8988T (cell line): ENCODE results near the gene STIMATE.

Source experiments
- DNase-seq: peaks from one replicate; pipeline ENCODE4 v3.0.0; 2011

The STIMATE gene

DNA sequence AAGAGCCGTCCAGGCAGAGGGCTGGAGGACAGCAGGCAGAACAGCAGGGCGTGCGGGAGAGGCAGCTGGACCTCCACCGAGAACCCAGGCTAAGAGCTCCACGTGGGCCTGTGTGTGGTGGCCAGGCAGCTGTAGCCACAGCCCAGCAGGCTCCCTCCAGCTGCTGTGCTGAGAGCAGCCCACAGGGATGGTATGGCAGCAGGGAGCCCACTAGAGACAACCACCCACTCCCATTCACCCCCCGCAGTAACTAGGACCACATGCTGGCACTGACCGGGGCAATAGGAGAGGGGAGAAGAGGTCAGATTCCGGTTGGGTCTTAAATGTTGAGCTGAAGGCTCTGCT lies 37.0 kb downstream of the STIMATE start:
- no peak for DNase-seq

DNA sequence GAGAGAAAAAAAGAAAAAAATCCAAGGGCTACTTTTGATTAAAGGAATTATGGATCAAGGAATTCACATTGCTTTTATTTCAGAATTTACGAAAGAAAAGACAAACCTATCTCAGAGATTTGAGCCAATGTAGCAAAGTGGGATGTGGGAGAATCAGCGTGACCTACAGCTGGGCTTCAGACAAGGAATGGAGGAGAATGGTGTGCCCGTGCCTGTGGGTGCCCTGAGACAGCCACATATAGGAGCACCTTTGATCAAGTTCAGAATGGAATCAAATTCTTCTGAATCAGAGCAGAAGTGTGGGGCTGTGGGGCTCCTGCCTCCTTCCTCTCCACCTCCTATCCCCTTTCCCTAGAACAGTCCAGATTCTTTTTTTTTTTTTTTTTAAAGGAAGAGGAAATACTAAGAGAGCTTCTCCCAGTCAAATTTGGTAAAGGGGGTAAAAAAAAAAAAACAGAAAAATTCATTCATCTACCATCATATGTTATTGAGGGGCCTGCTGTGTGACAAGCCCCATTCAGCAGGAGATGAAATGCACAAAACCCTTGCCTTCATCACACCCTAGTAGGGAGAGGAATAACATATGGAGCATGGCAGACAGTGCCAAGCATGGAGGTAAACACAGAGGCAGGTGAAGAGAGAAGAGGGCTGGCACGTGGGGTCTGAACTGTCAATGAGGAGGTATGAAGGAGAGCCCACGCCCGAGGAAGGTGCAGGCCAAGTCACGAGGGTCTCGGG lies 37.5 kb downstream of the STIMATE start:
- DNase-seq: no peak

DNA sequence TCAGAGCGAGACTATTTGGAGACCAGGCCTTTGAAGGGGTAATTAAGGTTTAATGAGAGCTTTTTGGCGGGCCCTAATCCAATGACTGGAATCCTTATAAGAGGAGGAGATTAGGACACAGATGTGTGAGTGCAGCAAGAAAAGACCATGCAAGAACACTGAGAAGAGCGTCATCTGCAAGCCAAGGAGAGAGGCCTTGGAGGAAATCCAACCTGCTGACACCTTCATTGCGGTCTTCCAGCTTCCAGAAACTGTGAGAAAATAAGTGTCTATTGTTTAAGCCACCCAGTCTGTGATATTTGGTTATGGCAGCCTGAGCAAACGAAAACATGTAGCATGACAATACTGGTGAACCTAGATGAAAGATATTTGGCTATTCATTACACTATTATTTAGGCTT lies 39.5 kb downstream of the STIMATE start:
- no peak for DNase-seq

DNA sequence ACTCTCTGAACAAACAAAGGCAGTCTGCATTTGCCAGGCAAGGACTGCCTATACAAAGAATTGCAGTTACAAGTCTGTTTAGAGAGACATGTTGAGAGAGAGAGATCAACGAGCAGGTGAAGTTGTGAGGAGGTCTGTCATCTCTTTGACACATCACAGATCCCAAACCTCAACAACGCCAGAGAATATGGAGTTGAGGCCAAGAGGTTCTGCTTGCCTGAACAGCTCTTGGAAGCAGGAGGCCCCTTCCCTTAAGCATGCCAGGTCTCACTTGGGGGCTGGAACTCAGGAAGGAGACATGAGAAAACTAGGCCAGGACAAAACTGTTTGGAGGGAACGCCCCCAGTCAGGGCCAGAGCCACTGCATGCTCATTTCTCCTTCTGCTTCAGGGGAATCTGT lies 40.2 kb downstream of the STIMATE start:
- no peak for DNase-seq

DNA sequence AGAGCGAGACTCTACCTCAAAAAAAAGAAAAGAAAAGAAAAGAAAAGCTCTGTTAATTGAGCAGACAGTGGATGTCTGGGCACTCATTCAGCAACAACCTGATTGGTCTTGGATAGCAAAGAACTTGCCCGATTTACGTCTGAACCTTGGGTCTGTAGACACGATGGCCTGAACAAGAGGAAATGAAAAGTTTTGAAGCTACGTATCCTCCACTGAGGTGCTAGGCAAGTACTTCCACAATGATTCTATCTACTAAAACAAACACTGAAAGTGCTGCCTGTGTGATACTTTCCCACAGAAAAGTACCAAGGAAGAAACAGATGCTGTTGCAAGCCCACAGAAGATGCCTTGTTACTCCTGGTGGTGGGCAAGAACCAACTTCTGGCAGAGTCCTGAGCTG lies 40.7 kb downstream of the STIMATE start:
- no peak for DNase-seq

DNA sequence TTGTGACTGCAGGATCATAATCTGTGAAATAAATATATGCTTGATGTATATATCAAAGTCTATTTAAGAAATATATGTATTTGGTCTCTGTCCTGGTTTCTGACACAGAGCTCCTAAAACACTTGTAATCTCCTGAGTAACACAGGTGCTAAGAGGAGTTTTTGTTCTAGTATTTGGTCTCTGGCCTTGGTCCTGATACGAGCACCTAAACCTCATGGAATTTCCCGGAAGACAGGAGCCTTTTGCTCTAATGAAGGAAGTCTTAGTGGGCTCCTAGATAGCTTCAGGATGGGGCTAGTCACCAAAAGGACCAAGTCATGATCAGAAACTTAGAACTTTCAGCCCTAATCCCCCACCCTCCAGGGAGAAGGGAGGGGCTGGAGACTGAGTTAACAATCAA lies 43.3 kb downstream of the STIMATE start:
- no peak for DNase-seq

DNA sequence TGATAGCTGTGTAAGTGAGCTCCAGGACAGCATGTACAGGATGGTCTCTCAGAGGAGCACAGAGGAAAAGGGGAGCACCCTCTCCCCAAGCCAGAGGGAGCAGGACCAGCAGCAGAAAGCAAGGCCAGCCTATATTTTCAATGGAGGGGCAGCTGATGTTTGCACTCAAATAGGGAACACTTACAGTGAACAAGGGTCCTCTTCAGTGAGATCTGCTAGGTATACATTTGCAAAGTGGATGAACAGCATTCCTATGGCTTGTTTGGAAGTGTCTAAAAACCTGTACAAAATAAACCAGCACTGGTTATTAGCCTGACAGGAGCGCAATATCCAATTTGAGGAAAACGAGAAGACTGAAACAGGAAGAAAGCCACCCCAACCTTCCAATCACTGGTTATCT lies 44.9 kb downstream of the STIMATE start:
- DNase-seq: no peak

DNA sequence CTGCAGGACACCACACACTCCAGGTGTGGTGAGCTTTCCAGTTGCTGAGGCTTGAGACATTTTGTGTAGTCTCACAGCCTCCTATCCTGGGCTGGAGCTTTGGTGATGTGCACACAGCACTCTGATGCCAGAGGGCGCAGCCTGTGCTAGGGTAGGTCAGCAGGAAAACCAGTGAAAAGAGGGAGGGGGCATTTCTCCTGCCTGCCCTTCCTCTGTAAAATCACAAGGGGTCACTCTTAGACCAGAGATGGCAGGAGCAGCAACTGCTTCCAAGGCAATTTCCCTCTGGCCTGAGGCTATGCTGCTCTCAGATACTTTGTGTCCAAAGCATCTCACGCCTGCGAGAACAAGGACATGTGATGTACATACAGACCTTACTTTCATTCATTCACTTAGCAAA lies 46.0 kb downstream of the STIMATE start:
- DNase-seq: peak; percentile 88

DNA sequence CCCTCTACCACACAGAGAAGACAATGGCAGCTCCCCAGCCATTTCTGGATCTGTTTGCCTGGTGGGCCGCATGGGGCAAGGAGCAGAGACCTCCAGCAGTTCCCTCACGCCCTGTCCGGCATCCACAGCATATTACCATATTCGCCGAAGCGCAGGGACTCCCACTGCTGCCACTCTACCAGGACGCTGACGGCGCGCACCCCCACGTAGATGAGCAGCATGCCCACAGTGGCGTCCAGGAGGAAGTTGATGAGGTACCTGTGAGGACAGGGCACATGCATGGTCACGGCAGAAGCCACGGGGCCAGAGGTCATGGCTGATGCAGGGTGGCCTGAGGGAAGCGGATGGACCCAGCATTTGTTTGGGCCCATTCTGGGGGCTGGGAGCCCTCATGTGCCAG lies 47.7 kb downstream of the STIMATE start:
- no peak for DNase-seq

DNA sequence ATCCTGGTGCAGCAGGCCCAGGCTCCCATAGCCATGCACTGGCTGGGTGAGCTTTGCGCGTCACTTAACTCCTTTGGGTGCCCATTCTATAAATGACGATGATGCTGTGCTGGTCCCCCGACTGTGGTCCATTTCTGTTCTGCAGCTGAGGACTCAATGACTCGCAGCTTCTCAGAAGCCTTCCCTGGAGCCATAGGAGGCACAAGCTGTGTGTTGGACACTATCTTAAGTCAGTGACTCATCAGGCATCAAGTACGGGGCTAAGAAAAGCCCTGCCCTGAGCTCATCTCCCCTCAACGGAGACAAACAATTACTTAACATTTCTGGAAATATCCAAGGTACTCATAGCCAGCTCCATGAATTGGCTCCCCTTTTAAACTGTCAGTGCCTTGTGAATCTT lies 48.7 kb downstream of the STIMATE start:
- no peak for DNase-seq

DNA sequence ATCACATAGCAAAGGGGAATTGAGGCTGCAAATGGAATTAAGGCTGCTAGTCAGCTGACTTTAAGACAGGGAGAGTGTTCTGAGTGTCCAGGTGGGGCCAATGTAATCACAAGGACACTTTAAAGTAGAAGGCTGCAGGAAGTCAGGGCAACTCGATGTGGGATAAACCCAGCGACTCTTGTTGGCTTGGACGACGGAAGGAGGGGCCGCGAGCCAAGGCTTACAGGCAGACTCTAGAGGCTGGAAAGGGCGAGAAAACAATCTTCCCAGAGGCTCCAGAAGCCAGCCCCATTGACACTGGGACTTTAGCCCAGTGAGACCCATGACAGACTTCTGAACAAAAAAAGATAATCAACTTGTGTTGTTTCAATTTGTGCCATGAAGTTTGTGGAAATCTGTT lies 49.6 kb downstream of the STIMATE start:
- DNase-seq: no peak

DNA sequence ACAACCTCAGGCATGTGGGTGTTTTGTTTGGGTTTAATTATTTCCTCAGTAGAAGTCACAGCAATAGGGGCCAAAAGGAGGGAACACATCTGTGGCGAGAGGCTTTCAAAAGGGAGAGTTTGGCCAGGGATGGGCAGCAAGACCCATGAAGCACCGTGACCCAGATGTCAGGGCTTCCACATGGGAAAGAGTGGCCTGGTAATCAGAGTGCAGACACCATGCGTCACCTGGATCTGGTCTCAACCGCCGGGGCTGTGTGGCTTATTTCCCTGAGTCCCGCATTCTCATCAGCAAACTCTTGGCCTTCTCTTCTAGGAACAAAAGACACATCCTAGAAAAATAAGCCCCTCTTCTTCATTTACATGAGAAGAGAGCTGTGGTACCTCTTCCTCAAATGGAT lies 50.1 kb downstream of the STIMATE start:
- no peak for DNase-seq

DNA sequence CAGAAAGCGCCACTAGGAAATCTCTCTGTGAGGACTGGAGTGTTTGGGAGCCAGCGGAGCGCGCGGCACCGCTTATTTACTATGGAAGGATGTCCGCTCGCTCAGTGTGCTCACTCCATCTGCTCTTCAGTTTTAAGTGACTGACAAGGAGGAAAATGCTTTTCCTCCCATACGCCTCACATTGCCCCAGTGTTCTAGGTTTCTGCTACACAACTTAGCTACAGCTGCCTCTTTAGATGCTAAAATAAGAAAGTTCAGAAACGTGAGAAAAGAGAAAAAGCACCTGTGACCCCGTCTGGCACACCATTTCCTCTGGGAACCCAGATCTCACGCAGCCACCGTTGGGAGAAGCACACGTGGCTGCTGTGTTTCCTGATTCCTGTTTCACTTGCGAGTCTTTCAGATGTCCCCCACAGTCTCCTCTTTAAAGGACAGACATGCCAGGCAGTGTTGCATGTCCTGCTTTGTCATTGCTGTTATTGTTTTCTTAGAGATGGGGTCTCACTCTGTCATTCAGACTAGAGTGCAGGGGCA lies 50.8 kb downstream of the STIMATE start:
- no peak for DNase-seq

DNA sequence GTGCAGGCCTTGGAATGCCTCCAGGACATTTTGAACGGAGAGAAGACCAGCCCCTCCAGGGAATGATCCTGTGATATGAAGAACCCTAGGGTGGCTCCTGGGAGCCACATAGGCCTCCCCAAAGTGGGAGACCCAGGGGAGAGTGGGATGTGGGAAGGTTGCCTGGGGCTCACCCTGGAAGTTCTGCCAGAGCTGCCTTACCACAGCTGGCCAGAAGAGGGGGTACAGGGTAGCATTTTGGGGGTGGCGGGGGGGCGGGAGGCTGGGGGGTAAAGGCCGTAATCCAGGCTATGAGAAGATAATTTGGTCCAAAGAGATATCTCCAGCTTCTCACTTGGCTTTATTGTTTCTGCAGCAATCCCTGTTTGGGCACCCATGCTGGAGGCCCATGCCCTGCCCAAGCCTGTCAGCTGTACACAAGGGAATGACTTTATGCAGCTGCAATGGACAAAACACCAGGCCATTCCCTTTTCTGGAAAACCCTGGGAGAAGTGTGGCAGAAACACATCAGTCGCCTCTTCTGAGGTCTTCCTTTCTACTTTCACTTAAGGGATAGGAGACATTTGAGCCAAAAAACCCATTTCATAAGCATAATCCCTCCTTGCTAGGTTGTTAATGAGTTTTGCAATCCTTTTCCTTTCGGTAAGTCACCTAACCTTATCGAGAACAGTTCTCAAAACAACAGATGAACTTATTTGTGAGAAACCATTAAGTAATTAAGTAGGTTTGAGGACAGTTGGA lies 51.5 kb downstream of the STIMATE start:
- peak; percentile 57 for DNase-seq

DNA sequence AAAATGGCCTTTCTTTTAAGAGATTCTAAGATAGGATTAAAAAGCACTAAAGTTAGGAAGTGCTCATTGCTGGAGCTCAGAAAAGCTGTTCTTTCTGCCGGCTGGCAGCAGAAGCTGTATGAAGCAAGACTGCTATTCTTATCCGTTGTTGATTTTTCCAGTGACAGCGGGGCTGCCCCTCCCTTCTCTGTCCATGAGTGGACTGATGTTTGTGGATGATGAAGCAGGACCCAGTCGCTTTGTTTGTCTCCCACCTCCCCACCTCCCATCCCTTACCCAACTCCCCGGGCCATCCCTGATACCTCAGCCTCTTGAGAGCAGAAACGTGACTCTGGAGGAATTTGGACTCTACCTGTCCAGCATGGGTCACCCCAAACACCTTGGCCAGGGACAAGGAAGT lies 52.2 kb downstream of the STIMATE start:
- DNase-seq: no peak

DNA sequence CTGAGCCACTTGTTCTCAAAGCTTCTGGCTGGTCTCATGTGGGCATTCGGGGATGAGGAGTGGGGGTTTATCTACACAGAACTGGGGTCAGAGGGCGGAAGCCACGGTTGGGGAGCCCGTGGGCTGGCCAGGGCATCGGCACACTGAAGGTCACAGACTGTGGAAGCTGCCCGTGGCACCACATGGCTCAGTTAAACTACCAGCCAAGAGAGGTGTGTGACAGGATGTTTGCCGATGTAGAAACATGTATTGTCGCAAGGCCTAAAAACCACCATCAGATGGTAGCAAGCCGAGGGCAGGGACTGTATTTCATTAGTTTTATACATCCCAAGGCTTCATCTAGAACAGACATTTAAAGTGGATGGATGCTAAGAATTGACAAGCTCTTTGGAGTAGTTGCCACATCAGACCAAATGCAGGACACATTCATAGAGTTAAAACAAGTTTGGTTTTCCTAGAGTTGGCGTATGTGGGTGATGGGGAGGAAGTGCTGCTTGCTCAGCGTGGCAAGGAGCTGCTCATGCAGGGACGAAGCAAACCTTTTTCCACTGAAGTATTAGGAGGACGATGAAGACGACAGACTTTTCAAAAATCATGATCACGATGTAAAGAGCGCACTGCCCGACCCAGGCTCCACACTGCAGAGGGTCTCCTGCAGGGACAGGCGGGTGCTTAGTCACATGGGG lies 52.9 kb downstream of the STIMATE start:
- no peak for DNase-seq

DNA sequence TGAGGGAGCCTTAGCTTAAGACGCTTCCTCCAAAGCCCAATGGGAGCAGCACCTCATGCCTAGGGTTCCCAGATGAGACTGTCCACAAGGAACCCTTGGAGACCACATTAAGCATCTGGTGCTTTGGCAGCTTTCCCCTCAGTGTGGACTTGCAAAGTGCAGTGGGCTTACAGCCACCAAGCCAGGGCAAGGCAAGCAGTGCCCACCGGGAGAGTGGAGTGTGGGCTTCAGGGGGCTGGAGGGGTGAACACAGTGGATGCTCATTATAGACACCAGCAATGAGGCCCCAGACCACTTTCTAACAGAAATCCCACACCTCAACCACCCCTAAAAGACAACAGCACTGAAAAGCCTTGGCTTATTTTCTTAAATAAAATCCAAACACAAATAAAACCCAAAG lies 53.5 kb downstream of the STIMATE start:
- DNase-seq: no peak

DNA sequence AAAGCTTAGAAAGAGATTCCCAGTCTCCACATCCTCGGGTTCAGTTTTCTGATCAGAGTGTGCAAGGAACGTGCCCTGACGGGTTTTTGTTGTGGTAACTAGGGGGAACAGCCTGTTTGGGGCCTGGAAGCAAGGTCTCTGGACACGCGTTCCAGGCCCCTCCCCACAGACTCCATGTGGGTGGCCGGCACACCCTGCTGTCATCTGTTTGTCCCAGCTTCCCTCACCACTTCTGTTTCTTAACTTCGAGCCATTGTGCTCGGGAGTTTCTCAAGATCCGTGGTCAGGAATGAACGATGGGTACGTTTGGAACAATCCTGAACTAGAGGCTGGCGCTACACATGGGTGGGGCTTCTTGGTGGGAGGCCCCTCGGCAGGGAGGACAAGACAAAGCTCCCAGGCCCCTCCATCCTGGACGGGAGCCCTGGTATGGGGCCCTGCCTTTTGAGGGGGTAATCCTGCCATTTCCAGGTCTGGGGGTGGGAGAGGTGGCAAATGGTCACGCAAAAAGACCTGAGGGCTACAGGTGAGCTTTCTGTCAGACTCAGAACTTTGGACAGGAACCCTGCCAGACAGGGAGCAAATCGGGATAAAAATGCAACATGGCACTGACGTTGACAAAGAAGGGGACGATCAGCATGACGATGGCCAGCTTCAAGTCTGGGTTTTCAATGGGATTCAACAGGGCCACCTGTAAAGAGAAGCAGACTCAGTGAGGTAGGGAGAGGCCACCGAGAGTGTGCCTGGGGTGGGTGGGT lies 54.1 kb downstream of the STIMATE start:
- DNase-seq: no peak

DNA sequence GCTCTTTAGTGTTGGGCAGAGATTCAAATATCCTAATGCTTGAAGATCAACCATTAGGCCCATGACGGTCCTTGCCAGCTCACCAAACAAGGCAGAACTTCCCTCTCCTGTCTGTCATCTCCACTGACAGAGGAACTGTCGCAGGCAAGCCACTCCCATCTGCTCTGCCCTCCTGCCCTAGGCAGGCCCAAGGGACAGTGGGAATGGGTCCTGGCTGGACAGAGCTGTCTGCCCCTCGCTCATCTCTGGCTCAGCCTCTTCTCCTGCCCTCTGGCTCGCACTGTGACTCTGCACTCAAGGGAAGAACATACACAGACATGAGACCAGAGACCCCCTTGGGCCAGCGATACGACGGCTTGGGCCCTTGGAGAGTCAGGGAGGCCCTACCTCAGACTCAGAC lies 54.9 kb downstream of the STIMATE start:
- DNase-seq: no peak

DNA sequence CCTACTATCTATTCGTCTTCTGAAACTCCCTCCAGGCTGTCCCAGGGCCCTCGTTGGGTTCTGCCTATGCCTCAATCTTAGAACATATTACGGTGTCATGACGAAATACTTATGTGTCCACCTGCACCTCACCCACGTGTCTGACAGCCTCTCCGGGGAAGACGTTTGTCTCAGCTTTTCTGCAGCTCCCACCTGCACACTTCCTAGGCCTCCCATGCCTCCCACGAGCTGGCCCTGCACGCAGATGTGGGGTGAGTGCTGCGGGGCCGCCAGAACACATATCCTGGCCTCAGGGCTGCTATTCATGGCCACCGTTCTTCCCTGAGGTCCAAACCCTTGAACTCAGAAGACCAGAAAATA lies 55.4 kb downstream of the STIMATE start:
- no peak for DNase-seq

DNA sequence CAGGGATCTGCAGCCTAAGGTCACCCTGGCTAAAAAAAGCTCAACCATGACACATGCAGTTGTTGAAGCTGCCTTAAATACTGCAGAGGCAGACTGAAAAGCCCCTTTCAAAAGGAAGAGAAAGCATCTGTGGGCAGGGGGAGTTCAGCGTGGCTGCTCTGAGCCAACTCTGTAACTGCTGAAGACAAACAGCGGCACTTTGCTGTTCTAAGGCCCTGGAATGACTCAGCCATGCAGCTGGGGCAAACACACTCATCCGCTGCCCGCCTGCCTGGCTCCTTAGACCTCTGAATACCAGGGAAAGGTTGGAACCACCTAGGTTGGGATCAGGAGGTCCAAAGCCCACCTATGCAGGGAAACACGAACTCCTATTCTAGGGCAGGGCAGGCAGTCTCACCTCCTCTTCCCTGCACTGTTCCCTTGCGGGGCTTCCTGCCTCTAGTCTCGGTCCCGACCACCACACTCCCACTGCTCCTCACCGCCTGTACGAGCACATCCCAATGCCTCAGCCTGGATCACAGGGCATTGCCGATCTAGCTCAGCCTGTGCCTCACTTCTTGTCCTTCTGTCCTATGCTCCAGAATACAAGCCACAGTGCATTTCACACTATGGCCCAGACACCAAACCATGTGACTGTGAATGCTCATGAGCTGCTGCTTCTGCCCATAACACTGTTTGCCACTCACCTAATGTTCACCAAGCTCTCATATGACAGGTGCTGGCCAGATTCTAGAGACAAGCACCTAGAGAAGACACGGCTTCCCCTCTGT lies 56.0 kb downstream of the STIMATE start:
- DNase-seq: no peak

DNA sequence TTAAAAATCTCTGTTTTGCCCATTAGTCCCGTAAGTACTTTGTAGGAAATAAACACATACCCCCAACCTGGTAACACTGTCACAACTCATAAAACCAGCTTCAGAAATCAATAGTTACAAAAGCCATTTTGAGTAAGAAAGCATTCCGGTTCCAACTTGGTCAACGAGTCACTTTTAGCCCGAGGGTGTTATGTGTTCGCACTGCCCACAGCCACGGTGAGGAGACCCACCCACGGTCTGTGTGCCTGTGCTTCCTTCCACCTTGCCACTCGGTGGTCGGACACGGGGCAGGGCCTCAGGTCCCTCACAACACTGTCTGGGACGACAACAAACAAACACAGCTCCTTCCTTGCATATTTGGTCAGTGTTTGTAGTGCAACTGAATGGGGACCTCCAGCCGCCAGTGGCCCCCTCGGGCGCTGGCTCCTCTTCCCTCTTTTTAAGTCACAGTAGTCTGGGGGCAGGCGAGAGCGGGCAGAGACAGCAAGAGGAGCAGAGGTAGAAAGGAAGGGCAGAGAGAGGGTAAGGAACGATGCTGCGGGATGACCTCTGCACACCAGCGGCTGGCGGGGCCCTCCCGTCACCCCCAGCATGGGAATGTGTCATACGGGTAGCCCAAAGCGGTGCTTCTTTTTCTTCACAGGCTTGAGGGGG lies 57.3 kb downstream of the STIMATE start:
- DNase-seq: no peak
